Measurements from ENCODE around the gene GRB2. TPM values are rescaled to one million over a fixed set of nuclear protein-coding genes. Genes with fewer than 3 reads are reported as not detected.

The GRB2 gene
- total and polyA plus RNA-seq, 10 of the 15 experiments (the other 5 are each of a cell fraction or from before 2014, with no cell fraction given), result 113 to 268 (median 158) TPM

GRCh38 chr17:75349589-75349988, 55.9 kb downstream of the GRB2 start (continued):
- TF ChIP-seq, protein P1, sequence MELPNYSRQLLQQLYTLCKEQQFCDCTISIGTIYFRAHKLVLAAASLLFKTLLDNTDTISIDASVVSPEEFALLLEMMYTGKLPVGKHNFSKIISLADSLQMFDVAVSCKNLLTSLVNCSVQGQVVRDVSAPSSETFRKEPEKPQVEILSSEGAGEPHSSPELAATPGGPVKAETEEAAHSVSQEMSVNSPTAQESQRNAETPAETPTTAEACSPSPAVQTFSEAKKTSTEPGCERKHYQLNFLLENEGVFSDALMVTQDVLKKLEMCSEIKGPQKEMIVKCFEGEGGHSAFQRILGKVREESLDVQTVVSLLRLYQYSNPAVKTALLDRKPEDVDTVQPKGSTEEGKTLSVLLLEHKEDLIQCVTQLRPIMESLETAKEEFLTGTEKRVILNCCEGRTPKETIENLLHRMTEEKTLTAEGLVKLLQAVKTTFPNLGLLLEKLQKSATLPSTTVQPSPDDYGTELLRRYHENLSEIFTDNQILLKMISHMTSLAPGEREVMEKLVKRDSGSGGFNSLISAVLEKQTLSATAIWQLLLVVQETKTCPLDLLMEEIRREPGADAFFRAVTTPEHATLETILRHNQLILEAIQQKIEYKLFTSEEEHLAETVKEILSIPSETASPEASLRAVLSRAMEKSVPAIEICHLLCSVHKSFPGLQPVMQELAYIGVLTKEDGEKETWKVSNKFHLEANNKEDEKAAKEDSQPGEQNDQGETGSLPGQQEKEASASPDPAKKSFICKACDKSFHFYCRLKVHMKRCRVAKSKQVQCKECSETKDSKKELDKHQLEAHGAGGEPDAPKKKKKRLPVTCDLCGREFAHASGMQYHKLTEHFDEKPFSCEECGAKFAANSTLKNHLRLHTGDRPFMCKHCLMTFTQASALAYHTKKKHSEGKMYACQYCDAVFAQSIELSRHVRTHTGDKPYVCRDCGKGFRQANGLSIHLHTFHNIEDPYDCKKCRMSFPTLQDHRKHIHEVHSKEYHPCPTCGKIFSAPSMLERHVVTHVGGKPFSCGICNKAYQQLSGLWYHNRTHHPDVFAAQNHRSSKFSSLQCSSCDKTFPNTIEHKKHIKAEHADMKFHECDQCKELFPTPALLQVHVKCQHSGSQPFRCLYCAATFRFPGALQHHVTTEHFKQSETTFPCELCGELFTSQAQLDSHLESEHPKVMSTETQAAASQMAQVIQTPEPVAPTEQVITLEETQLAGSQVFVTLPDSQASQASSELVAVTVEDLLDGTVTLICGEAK (IDR thresholded peaks at IDR 0.05; ENCODE audit: borderline replicate concordance), result no peak
- TF ChIP-seq POLR2A (IDR thresholded peaks at IDR 0.05; ENCODE audit: low read depth, low read length) (no peak), NR2C2 (IDR thresholded peaks at IDR 0.05; ENCODE audit: borderline replicate concordance, control insufficient read depth, insufficient read length, low read depth) (no peak), NBN (IDR thresholded peaks at IDR 0.05) (no peak), RAD51 (IDR thresholded peaks at IDR 0.05) (no peak)
- TF ChIP-seq, protein P2, sequence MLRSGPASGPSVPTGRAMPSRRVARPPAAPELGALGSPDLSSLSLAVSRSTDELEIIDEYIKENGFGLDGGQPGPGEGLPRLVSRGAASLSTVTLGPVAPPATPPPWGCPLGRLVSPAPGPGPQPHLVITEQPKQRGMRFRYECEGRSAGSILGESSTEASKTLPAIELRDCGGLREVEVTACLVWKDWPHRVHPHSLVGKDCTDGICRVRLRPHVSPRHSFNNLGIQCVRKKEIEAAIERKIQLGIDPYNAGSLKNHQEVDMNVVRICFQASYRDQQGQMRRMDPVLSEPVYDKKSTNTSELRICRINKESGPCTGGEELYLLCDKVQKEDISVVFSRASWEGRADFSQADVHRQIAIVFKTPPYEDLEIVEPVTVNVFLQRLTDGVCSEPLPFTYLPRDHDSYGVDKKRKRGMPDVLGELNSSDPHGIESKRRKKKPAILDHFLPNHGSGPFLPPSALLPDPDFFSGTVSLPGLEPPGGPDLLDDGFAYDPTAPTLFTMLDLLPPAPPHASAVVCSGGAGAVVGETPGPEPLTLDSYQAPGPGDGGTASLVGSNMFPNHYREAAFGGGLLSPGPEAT (IDR thresholded peaks at IDR 0.05; ENCODE audit: low read depth), result no peak

All from GM12878 (cell line).